A549 (cell line): ENCODE results near the gene DUSP2.

Experiments used
- CBX8 ChIP-seq: fragments of 200-600 bp; sonication (generic); IDR thresholded peaks from 2 replicates; pipeline ENCODE4 v1.6.1; 2016
- CTCF ChIP-seq: fragments of >200 bp; sonication (Bioruptor Twin); formaldehyde crosslinking; IDR thresholded peaks from 3 replicates; pipeline ENCODE4 v1.5.1; 2016
- HDAC2 ChIP-seq: fragments of 200-600 bp; sonication (generic); IDR thresholded peaks from 2 replicates; pipeline ENCODE4 v1.6.1; 2016
- POLR2A ChIP-seq: IDR thresholded peaks from 2 replicates; pipeline ENCODE4 v1.6.1; 2012; ENCODE audit warnings: mild to moderate bottlenecking, low read length
- SMC3 ChIP-seq: fragments of >200 bp; sonication (Bioruptor Twin); formaldehyde crosslinking; IDR thresholded peaks from 3 replicates; pipeline ENCODE4 v1.6.1; 2018; ENCODE audit warnings: inconsistent platforms
- TF ChIP-seq, protein P1 (sequence below): fragments of 450-650 bp; IDR thresholded peaks from 2 replicates; pipeline ENCODE4 v1.6.1; 2014; ENCODE audit warnings: antibody characterized with exemption

DNA sequence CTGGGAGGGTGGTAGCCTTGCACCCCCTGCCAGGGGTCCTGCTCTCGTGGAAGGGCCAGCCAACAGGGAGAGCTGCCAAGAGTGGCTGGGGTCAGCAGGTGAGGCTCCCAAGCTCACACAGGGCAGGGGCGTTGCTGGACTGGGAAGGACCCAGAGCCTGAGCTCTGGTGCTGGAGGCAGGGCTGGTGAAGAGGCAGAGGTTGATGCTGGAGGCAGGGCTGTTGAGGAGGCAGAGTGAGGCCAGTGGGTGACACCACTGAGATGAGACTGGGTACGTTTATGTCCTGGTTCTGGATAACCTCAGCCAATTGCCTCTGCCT is 35.9 kb downstream of the DUSP2 start:
- TF ChIP-seq SMC3: no peak
- TF ChIP-seq, protein P1, sequence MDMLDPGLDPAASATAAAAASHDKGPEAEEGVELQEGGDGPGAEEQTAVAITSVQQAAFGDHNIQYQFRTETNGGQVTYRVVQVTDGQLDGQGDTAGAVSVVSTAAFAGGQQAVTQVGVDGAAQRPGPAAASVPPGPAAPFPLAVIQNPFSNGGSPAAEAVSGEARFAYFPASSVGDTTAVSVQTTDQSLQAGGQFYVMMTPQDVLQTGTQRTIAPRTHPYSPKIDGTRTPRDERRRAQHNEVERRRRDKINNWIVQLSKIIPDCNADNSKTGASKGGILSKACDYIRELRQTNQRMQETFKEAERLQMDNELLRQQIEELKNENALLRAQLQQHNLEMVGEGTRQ: no peak
- no peak for TF ChIP-seq CBX8
- no peak for TF ChIP-seq POLR2A
- TF ChIP-seq HDAC2: no peak
- TF ChIP-seq CTCF: no peak
